Heart right ventricle (tissue), 16 donors: ENCODE results near the gene PPP1R7. TPM values are rescaled to one million over a fixed set of nuclear protein-coding genes. Genes with fewer than 3 reads are reported as not detected.
"Not testable (repeated sequence)": the region's sequence is repeated elsewhere in the genome, so short reads cannot be mapped to it uniquely, and the experiment has no call there.

ENCODE experiments used
- ATAC-seq, 8 donors: fragments of 200-7000 bp; cut with Tn5 transposase; one replicate each; pipeline ENCODE4 v1.9.1; 2020; ENCODE audit warnings: mild to moderate bottlenecking in 8 of 8, moderate library complexity in 8 of 8, moderate number of reproducible peaks in 1 of 8
- DNase-seq, 2 donors: peaks; one replicate each; pipeline ENCODE4 v3.0.0-alpha.2; 2020
- H3K27ac ChIP-seq, 10 donors: fragments of 200-600 bp; sonication (generic) in 2 of 10; one replicate each; pipeline versions ENCODE4 v1.5.0 to v1.8.0; 2020 to 2022; ENCODE audit warnings: mild to moderate bottlenecking in 3 of 10
- H3K27me3 ChIP-seq, 7 donors: fragments of 200-600 bp; one replicate each; pipeline ENCODE4 v1.8.0; 2021 to 2022; ENCODE audit warnings: mild to moderate bottlenecking in 2 of 7
- H3K36me3 ChIP-seq, 9 donors: fragments of 200-600 bp; sonication (generic) in 1 of 9; one replicate each; pipeline versions ENCODE4 v1.5.0 to v1.8.0; 2020 to 2022; ENCODE audit warnings: mild to moderate bottlenecking in 2 of 9
- H3K4me1 ChIP-seq, 9 donors: fragments of 200-600 bp; sonication (generic) in 1 of 9; one replicate each; pipeline versions ENCODE4 v1.5.0 to v1.8.0; 2020 to 2022; ENCODE audit warnings: mild to moderate bottlenecking in 4 of 9
- H3K4me3 ChIP-seq, 10 donors: fragments of 200-600 bp; sonication (generic) in 2 of 10; one replicate each; pipeline versions ENCODE4 v1.5.0 to v1.8.0; 2020 to 2022; ENCODE audit warnings: mild to moderate bottlenecking in 7 of 10, moderate library complexity in 2 of 10
- H3K9me3 ChIP-seq, 11 donors: fragments of 200-600 bp in 10 of 11; sonication (generic) in 2 of 11; one replicate each; pipeline versions ENCODE4 v1.5.0 to v1.8.0; 2013 to 2022; ENCODE audit warnings: mild to moderate bottlenecking in 2 of 11, control low read depth in 1 of 11, moderate library complexity in 1 of 11
- WGBS, 2 donors: extraction: QIAGEN DNeasy Blood & Tissue Kit; methylation state at CpG; one replicate each; pipeline ENCODE4 v1.1.7; 2013; ENCODE audit warnings: inconsistent platforms in 1 of 2; 5-methylcytosine and 5-hydroxymethylcytosine counted together
- intact Hi-C, 10 donors: fragments of 100-400 bp; cut with DNase I; formaldehyde crosslinking; loops; one replicate each; pipeline versions ENCODE4 v1.11.1 to v1.14.2; 2022
- polyA plus RNA-seq, 2 donors: library from polyadenylated mRNA; stranded (reverse); fragments of 200-250 nt; gene quantifications; one replicate each; pipeline ENCODE4 v1.2.3, GENCODE V29; 2013
- total RNA-seq, 10 donors: library from RNA; stranded (reverse); fragmentation: NEBNext Ultra II Directional in 3 of 10; extraction: Animal tissue kit (Norgen Biotek cat#: 25700) in 3 of 10; gene quantifications; one replicate each; pipeline versions ENCODE4 v1.2.1 to v1.2.4, GENCODE V29; 2021 to 2023
- TF ChIP-seq, protein P1 (sequence below), 9 donors: fragments of 200-600 bp; sonication (generic) in 2 of 9; IDR thresholded peaks; one replicate each; pipeline versions ENCODE4 v1.5.0 to v1.8.0; 2021 to 2022; ENCODE audit warnings: antibody characterized with exemption in 9 of 9, mild to moderate bottlenecking in 5 of 9, moderate library complexity in 1 of 9
- donor health status: Arrhythmogenic right ventricular cardiomyopathy.
- donor health status: ischemic (EF 13 %, LVEDD 7.1; RV severe dilation, severe dysfunction).
- donor health status: healthy with polysubstance abuse.
- donor health status: DM: no; HTN: yes; CAD: no.
- donor health status: DM: no; HTN: no; CAD: no.
- donor health status: ischemic (EF 25% LVEDD 6.9; RV normal size, moderate dysfunction).
- donor health status: ischemic (EF 25% LVEDD 5.7; RV mildly dilated, moderate dysfunction).
- donor health status: healthy.
- donor health status: DM: yes; HTN: yes; CAD: no.
- donor health status: Ischemic cardiomyopathy.
- donor health status: ischemic (EF 35%, LVEDD 5.7; RV mildly dilated, moderate dysfunction).
- donor health status: nonischemic (EF 11% LVEDD 7.7; RV severe dilation, severe dysfunction).
- donor health status: DM: yes; HTN: yes; CAD: no.
- donor health status: PGD.
- donor health status: ischemic (EF 29% LVEDD 5.4; RV normal size, mild dysfunction).
- donor health status: nonischemic (EF 23%, LVEDD 6.1; RV moderate dilation, normal function).

The PPP1R7 gene
- total and polyA plus RNA-seq, 12 donors, result 64.1 to 91.3 (median 77.3) TPM

DNA sequence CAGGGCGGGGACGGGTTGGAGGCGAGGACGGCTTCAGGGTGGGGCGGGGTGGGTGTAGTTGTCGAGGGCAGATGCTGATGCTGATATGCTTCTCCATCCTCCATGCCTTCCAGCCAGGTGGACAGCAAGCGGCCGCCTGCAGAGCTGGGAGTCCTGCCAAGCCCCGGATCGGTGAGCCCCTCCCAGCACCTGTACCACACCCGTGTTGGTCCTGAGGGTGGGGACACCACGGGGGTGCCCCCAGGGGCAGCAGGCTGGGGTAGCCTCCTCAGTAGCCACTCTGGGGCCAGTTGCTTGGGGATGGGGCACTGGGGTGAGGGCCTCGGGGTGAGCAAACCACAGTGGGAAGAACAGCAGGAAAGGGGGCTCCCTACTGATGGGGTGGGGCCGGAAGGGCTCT lies 40.8 kb downstream of the PPP1R7 start:
- H3K4me3 ChIP-seq, result no peak overlapping the region
- H3K27me3 ChIP-seq, result peaks cover 0 to 9% (median 0%) of the 10 kb centered on the region in 7 donors
- DNase-seq (no peak), ATAC-seq (peak in 1 of 8 donors; percentile 5)
- 75 to 84% methylated on average over 14 of the region's 14 CpGs for WGBS, 2 donors
- TF ChIP-seq, protein P1, sequence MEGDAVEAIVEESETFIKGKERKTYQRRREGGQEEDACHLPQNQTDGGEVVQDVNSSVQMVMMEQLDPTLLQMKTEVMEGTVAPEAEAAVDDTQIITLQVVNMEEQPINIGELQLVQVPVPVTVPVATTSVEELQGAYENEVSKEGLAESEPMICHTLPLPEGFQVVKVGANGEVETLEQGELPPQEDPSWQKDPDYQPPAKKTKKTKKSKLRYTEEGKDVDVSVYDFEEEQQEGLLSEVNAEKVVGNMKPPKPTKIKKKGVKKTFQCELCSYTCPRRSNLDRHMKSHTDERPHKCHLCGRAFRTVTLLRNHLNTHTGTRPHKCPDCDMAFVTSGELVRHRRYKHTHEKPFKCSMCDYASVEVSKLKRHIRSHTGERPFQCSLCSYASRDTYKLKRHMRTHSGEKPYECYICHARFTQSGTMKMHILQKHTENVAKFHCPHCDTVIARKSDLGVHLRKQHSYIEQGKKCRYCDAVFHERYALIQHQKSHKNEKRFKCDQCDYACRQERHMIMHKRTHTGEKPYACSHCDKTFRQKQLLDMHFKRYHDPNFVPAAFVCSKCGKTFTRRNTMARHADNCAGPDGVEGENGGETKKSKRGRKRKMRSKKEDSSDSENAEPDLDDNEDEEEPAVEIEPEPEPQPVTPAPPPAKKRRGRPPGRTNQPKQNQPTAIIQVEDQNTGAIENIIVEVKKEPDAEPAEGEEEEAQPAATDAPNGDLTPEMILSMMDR (IDR thresholded peaks at IDR 0.05), result no peak
- H3K4me1 ChIP-seq, result no peaks in the 10 kb centered on the region
- no peaks in the 10 kb centered on the region for H3K36me3 ChIP-seq
- intact Hi-C loops, result no loop called here
- no peak overlapping the region for H3K27ac ChIP-seq
- no peaks in the 10 kb centered on the region for H3K9me3 ChIP-seq

DNA sequence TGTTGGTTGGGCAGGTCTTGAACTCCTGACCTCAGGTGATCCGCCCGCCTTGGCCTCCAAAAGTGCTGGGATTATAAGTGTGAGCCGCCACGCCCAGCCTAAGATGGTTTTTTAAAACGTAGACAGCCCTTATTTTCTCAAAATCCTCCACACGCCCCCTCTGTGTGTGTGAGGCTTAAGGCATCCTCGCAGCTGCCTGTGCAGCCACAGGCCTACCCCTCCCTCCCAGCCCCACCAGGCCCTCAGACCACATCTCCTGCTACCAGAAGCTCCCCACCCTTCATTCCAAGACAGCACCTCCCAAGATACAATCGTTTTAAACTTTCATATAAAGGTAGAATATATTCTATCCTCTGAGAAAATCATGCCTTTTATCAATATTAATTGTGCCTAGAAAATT lies 43.0 kb downstream of the PPP1R7 start:
- DNase-seq, result no peak
- Histone ChIP-seq H3K9me3 (no peaks in the 10 kb centered on the region), H3K27ac (no peak overlapping the region), H3K4me3 (no peak overlapping the region), H3K27me3 (peaks cover 0 to 4% (median 0%) of the 10 kb centered on the region in 7 donors), H3K36me3 (no peaks in the 10 kb centered on the region), H3K4me1 (no peaks in the 10 kb centered on the region)
- WGBS, 2 donors, result 86 to 91% methylated on average over 8 of the region's 8 CpGs
- intact Hi-C loops, result no loop called here
- TF ChIP-seq, protein P1 (IDR thresholded peaks at IDR 0.05), result no peak
- ATAC-seq, result no peak

DNA sequence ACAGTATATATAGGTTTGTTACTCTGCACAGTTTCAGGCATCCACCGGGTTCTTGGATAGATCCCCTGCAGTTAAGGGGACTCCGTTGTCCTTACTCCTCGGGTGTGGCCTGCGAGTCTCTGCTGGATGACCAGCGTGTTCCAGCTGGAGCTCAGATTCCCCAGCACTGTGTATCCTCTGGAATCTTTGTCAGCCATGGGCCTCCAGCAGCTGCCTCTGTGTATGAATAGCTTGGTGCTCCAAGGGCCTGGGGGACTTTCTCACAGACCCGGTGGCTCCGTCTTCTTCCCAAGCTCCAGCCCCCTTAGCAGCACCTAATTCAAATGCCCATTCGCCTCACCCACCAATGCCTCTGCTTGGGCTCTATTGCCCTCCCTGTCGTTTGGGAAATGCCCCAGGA lies 44.5 kb downstream of the PPP1R7 start:
- Histone ChIP-seq H3K36me3 (no peaks in the 10 kb centered on the region), H3K4me3 (no peak overlapping the region), H3K4me1 (no peaks in the 10 kb centered on the region), H3K9me3 (no peaks in the 10 kb centered on the region), H3K27me3 (no peaks in the 10 kb centered on the region), H3K27ac (no peak overlapping the region)
- ATAC-seq (no peak), DNase-seq (no peak)
- intact Hi-C loops, result no loop called here
- TF ChIP-seq, protein P1 (IDR thresholded peaks at IDR 0.05), result no peak
- WGBS, 2 donors, result 68 to 70% methylated on average over 9 of the region's 9 CpGs

DNA sequence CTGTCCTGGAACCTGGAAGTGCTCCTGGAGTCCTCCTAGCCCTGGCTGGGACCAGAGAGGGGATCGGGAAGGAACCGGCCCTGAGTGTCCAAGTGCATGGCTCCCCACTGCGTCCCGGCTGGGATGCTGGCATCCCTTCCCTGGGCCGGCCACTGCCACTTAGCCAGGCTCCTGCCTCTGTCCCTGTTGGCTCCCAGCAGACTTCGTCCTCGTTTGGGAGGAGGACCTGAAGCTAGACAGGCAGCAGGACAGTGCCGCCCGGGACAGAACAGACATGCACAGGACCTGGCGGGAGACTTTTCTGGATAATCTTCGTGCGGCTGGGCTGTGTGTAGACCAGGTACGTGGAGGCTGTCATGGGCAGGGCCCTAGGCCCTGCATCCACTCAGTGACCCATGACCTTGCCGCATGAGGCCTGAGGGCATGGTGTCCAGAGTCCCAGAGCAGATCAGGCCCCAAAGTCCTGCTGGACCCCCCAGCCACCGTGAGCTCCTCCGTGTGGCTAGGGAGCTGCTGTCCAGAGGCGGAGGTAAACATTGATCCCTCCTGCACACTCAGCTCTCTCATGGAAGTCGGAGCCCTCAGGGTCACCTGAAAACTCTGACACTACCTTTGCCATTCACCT lies 45.4 kb downstream of the PPP1R7 start:
- no peak for DNase-seq

DNA sequence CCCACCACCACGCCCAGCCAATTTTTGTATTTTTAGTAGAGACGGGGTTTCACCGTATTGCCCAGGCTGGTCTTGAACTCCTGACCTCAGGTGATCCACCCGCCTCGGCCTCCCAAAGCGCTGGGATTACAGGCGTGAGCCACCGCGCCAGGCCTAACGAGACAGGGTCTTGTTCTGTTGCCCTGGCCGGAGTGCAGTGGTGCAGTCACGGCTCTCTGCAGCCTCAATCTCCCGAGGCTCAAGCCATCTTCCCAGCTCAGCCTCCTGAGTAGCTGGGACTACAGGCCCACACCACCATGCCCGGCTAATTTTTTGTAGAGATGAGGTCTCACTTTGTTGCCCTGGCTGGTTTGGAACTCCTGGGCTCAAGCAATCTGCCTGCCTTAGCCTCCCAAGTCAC lies 47.0 kb downstream of the PPP1R7 start:
- WGBS, 2 donors, result 95 to 96% methylated on average over 14 of the region's 14 CpGs
- intact Hi-C loops, H3K27ac ChIP-seq, H3K4me1 ChIP-seq, H3K4me3 ChIP-seq, DNase-seq, H3K36me3 ChIP-seq, H3K27me3 ChIP-seq, ATAC-seq, H3K9me3 ChIP-seq: not testable (repeated sequence)

More for the DNA sequence above, 45.4 kb downstream of the PPP1R7 start:
- no peaks in the 10 kb centered on the region for H3K27me3 ChIP-seq
- no peaks in the 10 kb centered on the region for H3K9me3 ChIP-seq
- peak in 1 of 8 donors; percentile 22 for ATAC-seq
- intact Hi-C loops, result no loop called here
- 87 to 88% methylated on average over 18 of the region's 18 CpGs for WGBS, 2 donors
- no peaks in the 10 kb centered on the region for H3K36me3 ChIP-seq
- no peak overlapping the region for H3K27ac ChIP-seq
- no peaks in the 10 kb centered on the region for H3K4me1 ChIP-seq
- no peak overlapping the region for H3K4me3 ChIP-seq
- TF ChIP-seq, protein P1 (IDR thresholded peaks at IDR 0.05), result no peak
